Endothelial cell of umbilical vein (primary cell): ENCODE results near the gene CEP70. TPM values are rescaled to one million over a fixed set of nuclear protein-coding genes. Genes with fewer than 3 reads are reported as not detected.

ENCODE experiments used
- BruUV-seq: library from RNA; stranded (reverse); fragments of 400-500 nt; replicated peaks from 2 replicates; lab custom pipeline; 2021; lab: Mats Ljungman, UMichigan
- CTCF ChIA-PET: fragments of 300-600, 350-600 bp; sonication (Branson Sonifier 250); formaldehyde crosslinking; loops from one replicate; lab custom pipeline; 2021; ENCODE audit warnings: antibody characterized with exemption, inconsistent platforms; lab: Charles Lee
- POLR2A ChIA-PET: fragments of 300-600, 350-600 bp; sonication (Branson Sonifier 250); formaldehyde crosslinking; loops from one replicate; lab custom pipeline; 2021; ENCODE audit warnings: antibody characterized with exemption, inconsistent platforms; lab: Charles Lee
- DNase-seq: peaks from one replicate; pipeline ENCODE4 v3.0.0-alpha.2; 2011; ENCODE audit warnings: low read depth, low spot score
- FAIRE-seq: peaks from 2 replicates; lab custom pipeline; 2011; peaks lifted over from hg19 to GRCh38; lab: Jason Lieb, UNC
- H2AFZ ChIP-seq: 2 replicates; pipeline ENCODE4 v1.6.0; 2012; ENCODE audit warnings: low read depth, low read length, control low read depth, inconsistent platforms
- H3K27ac ChIP-seq: 2 replicates; pipeline ENCODE4 v1.5.1; 2011; ENCODE audit warnings: low read depth, mild to moderate bottlenecking, control low read depth, low read length, moderate library complexity; ENCODE audit not compliant: insufficient read depth
- H3K27me3 ChIP-seq, 2 experiments: 2 replicates each; pipeline versions ENCODE4 v1.6.0 to v1.6.1; 2011; ENCODE audit warnings: low read length in 2 of 2, mixed read lengths in 1 of 2; ENCODE audit not compliant: control insufficient read depth in 2 of 2, insufficient read depth in 2 of 2
- H3K36me3 ChIP-seq, 2 experiments: 2 replicates in 1 of 2; 3 replicates in 1 of 2; pipeline ENCODE4 v1.5.1; 2011; ENCODE audit warnings: low read length in 2 of 2, mild to moderate bottlenecking in 1 of 2, moderate library complexity in 1 of 2; ENCODE audit not compliant: control insufficient read depth in 2 of 2, insufficient read depth in 2 of 2; ENCODE audit errors: extremely low read depth in 1 of 2
- H3K4me1 ChIP-seq: 3 replicates; pipeline ENCODE4 v1.5.1; 2011; ENCODE audit warnings: mild to moderate bottlenecking, low read length; ENCODE audit not compliant: control insufficient read depth, insufficient read depth; ENCODE audit errors: extremely low read depth
- H3K4me2 ChIP-seq: 2 replicates; pipeline ENCODE4 v1.6.1; 2011; ENCODE audit warnings: low read length, control low read depth, mixed read lengths; ENCODE audit not compliant: insufficient read depth
- H3K4me3 ChIP-seq, 3 experiments: fragments of 200-600 bp in 1 of 3; sonication (generic), shearing (Covaris generic) in 1 of 3; replicated peaks in 1 of 3; 2 replicates each; pipeline ENCODE4 v1.5.1; 2011 to 2016; ENCODE audit warnings: control low read depth in 3 of 3, low read length in 3 of 3, mild to moderate bottlenecking in 2 of 3, inconsistent platforms in 1 of 3, low read depth in 1 of 3, moderate library complexity in 1 of 3; ENCODE audit not compliant: insufficient read depth in 1 of 3
- H3K79me2 ChIP-seq: 2 replicates; pipeline ENCODE4 v1.6.0; 2012; ENCODE audit warnings: low read length, inconsistent platforms; ENCODE audit not compliant: control insufficient read depth, insufficient read depth
- H3K9ac ChIP-seq: replicated peaks from 2 replicates; pipeline ENCODE3; 2011; ENCODE audit warnings: low read length, control low read depth; ENCODE audit not compliant: insufficient read depth; ENCODE audit errors: extremely low read depth
- H3K9me1 ChIP-seq: replicated peaks from 3 replicates; pipeline ENCODE4 v1.6.0; 2011; ENCODE audit warnings: mild to moderate bottlenecking, low read length; ENCODE audit not compliant: control insufficient read depth, insufficient read depth; ENCODE audit errors: extremely low read depth
- H3K9me3 ChIP-seq: replicated peaks from 2 replicates; pipeline ENCODE4 v1.5.1; 2012; ENCODE audit warnings: low read length, inconsistent platforms; ENCODE audit not compliant: control insufficient read depth, insufficient read depth
- H4K20me1 ChIP-seq: replicated peaks from 2 replicates; pipeline ENCODE3; 2011; ENCODE audit warnings: mild to moderate bottlenecking, low read length; ENCODE audit not compliant: control insufficient read depth, insufficient read depth; ENCODE audit errors: extremely low read depth
- EZH2 ChIP-seq: IDR thresholded peaks from 2 replicates; pipeline ENCODE4 v1.6.1; 2012; ENCODE audit warnings: borderline replicate concordance, low read depth, mild to moderate bottlenecking, moderate library complexity, low read length, inconsistent platforms; ENCODE audit not compliant: severe bottlenecking
- FOS ChIP-seq: IDR thresholded peaks from 2 replicates; pipeline ENCODE4 v1.6.1; 2011; ENCODE audit warnings: mild to moderate bottlenecking, low read length, moderate library complexity, borderline replicate concordance; ENCODE audit not compliant: insufficient read depth
- GATA2 ChIP-seq: IDR thresholded peaks from 2 replicates; pipeline ENCODE4 v1.7.0; 2011; ENCODE audit warnings: low read depth, mild to moderate bottlenecking, moderate library complexity, mixed read lengths, low read length; ENCODE audit not compliant: insufficient read length, insufficient read depth
- JUN ChIP-seq: IDR thresholded peaks from 2 replicates; pipeline ENCODE4 v1.6.1; 2011; ENCODE audit warnings: borderline replicate concordance, low read depth; ENCODE audit not compliant: insufficient read length, insufficient read depth
- POLR2A ChIP-seq: IDR thresholded peaks from 2 replicates; pipeline ENCODE4 v1.6.1; 2012; ENCODE audit warnings: low read depth, mild to moderate bottlenecking, control low read depth, low read length
- POLR2AphosphoS5 ChIP-seq: IDR thresholded peaks from 2 replicates; pipeline ENCODE4 v1.6.1; 2012; ENCODE audit warnings: low read depth, mild to moderate bottlenecking, control low read depth, low read length, moderate library complexity; ENCODE audit not compliant: insufficient read depth
- dilution Hi-C: fragments of 300-500 bp; cut with MboI; formaldehyde crosslinking; loops from one replicate; pipeline ENCODE4 v1.15.0; 2019; ENCODE audit warnings: low sequenced_read_pairs; ENCODE audit not compliant: extremely low pct_ligation_motif_present
- intact Hi-C: fragments of 100-400 bp; cut with micrococcal nuclease; formaldehyde crosslinking; loops from one replicate; pipeline ENCODE4 v1.10.0; 2022
- polyA plus RNA-seq, 4 experiments: library from polyadenylated mRNA; depleted of rRNA in 3 of 4; stranded (reverse) in 3 of 4; unstranded in 1 of 4; fragments of >200 nt; gene quantifications; 2 replicates each; pipeline versions ENCODE4 v1.2.1 to v1.2.3, GENCODE V29; 2011 to 2012; ENCODE audit warnings: missing spikeins in 1 of 4
- total RNA-seq: library from RNA; stranded (reverse); gene quantifications from 2 replicates; pipeline ENCODE4 v1.2.3, GENCODE V29; 2021
- TF ChIP-seq, protein P1 (sequence below), 2 donors: IDR thresholded peaks; 1 replicate in 1 of 2; 2 replicates in 1 of 2; pipeline ENCODE4 v1.5.1; 2011; ENCODE audit warnings: low read length in 2 of 2, mild to moderate bottlenecking in 2 of 2, moderate library complexity in 2 of 2, control low read depth in 1 of 2, inconsistent platforms in 1 of 2, low read depth in 1 of 2; ENCODE audit not compliant: insufficient read depth in 1 of 2; ENCODE audit errors: extremely low read depth in 1 of 2
- TF ChIP-seq, protein P2 (sequence below): IDR thresholded peaks from 2 replicates; pipeline ENCODE4 v1.6.1; 2011; ENCODE audit not compliant: insufficient read depth, insufficient read length

Gene CEP70
- total and polyA plus RNA-seq, 2 donors (not counting 3 experiments of a cell fraction or from before 2014, with no cell fraction given) = 2.1 to 16.9 TPM

DNA sequence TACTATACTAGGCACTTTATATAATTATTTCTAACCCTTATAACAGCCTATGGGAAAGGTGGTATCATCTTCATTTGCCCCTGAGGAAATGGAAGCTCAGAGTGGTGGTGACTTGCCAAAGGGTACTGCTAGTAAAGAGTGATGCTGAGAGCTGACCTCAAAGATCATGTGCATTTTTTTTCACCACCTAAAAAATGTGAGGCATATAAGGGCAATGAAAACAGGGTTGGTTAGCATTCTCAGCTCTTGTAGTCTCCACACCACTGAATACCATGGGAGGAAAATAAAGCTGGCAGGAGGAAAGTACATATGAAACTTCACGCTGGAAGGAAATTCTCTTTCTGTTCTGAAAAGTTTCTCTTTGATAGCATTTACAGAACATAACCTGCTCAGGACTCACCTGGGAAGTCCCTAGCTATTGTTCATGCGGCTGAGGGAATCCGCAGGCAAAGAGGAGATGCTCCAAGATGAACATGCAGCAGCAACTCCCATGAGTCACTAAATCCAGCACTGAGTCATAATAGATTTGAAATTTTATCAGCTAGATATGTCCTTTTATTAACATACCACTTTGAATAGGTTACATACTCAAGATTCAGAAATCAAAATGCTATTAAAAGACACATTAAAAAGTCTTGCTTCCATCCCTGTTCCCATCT, 31.8 kb upstream of the CEP70 start:
- peak; percentile 7 for DNase-seq
- no peaks in the 10 kb centered on the region for H3K9me1 ChIP-seq
- ChIA-PET POLR2A (no interaction called here), CTCF (interaction anchor here (1.1 to 1.6 kb wide), 4 partner anchors 11 to 298 kb away, joined by 3 to 8 read pairs (median 4); no protein-coding TSS in a partner anchor)
- H3K27me3 ChIP-seq = no peaks in the 10 kb centered on the region
- FAIRE-seq = no peak
- H4K20me1 ChIP-seq = no peaks in the 10 kb centered on the region
- H3K79me2 ChIP-seq = no peaks in the 10 kb centered on the region
- H2AFZ ChIP-seq = no peak overlapping the region
- H3K36me3 ChIP-seq = no peaks in the 10 kb centered on the region
- H3K9ac ChIP-seq = no peak overlapping the region
- TF ChIP-seq FOS (peak; percentile 53), GATA2 (no peak), JUN (peak; percentile 18)
- TF ChIP-seq, protein P1, sequence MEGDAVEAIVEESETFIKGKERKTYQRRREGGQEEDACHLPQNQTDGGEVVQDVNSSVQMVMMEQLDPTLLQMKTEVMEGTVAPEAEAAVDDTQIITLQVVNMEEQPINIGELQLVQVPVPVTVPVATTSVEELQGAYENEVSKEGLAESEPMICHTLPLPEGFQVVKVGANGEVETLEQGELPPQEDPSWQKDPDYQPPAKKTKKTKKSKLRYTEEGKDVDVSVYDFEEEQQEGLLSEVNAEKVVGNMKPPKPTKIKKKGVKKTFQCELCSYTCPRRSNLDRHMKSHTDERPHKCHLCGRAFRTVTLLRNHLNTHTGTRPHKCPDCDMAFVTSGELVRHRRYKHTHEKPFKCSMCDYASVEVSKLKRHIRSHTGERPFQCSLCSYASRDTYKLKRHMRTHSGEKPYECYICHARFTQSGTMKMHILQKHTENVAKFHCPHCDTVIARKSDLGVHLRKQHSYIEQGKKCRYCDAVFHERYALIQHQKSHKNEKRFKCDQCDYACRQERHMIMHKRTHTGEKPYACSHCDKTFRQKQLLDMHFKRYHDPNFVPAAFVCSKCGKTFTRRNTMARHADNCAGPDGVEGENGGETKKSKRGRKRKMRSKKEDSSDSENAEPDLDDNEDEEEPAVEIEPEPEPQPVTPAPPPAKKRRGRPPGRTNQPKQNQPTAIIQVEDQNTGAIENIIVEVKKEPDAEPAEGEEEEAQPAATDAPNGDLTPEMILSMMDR (IDR thresholded peaks at IDR 0.05; ENCODE audit: extremely low read depth in 1 of 2, insufficient read depth in 1 of 2, low read depth in 1 of 2, low read length in 2 of 2) = no peak
- H3K4me1 ChIP-seq = no peaks in the 10 kb centered on the region
- intact Hi-C loops = no loop called here
- H3K27ac ChIP-seq = no peak overlapping the region
- dilution Hi-C loops = no loop called here
- H3K4me2 ChIP-seq = no peak overlapping the region
- no peak overlapping the region for H3K4me3 ChIP-seq
- H3K9me3 ChIP-seq = no peaks in the 10 kb centered on the region
- no TSS peak for BruUV-seq

DNA sequence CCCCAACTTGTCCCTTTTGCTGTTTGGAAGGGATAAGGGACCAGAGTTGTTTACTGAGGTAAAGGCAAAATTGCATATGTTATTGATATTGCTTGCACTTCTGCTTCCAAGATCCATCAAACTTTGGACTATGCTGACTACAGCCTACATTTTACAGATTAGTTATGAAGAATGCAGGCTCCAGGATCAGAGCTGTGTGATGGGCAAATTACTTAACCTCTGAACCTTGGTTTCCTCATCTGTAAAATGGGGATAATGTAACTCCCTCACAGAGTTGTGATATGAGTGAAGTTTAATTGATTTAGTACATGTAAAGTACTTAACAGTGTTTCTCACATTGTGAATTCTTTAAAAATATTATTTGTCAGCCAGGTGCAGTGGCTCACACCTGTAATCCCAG, 30.5 kb upstream of the CEP70 start:
- no TSS peak for BruUV-seq

More for the DNA sequence above, 30.5 kb upstream of the CEP70 start:
- ChIA-PET CTCF (interaction anchor here (1.3 kb wide), 1 partner anchor 299 kb away, joined by 4 read pairs; no protein-coding TSS in a partner anchor), POLR2A (no interaction called here)
- DNase-seq (no peak), FAIRE-seq (no peak)
- H3K4me1 ChIP-seq = no peaks in the 10 kb centered on the region
- H3K4me3 ChIP-seq = no peak overlapping the region
- intact Hi-C loops (no loop called here), dilution Hi-C loops (no loop called here)
- H3K36me3 ChIP-seq = no peaks in the 10 kb centered on the region
- H2AFZ ChIP-seq = no peak overlapping the region
- H3K9me1 ChIP-seq = no peaks in the 10 kb centered on the region
- H3K9ac ChIP-seq = no peak overlapping the region
- TF ChIP-seq POLR2A (no peak), JUN (no peak), POLR2AphosphoS5 (no peak), EZH2 (no peak)
- TF ChIP-seq, protein P1 (IDR thresholded peaks at IDR 0.05; ENCODE audit: extremely low read depth in 1 of 2, insufficient read depth in 1 of 2, low read depth in 1 of 2, low read length in 2 of 2) = no peak
- TF ChIP-seq, protein P2, sequence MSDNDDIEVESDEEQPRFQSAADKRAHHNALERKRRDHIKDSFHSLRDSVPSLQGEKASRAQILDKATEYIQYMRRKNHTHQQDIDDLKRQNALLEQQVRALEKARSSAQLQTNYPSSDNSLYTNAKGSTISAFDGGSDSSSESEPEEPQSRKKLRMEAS = no peak
- no peaks in the 10 kb centered on the region for H3K9me3 ChIP-seq
- no peaks in the 10 kb centered on the region for H3K79me2 ChIP-seq
- H3K27ac ChIP-seq = no peak overlapping the region
- H3K27me3 ChIP-seq = no peaks in the 10 kb centered on the region
- no peak overlapping the region for H3K4me2 ChIP-seq
- H4K20me1 ChIP-seq = no peaks in the 10 kb centered on the region
